HEK293 (cell line): ENCODE data around the gene RRP15.

ENCODE experiments used
- EGR2 ChIP-seq: fragments of 450-650 bp; formaldehyde crosslinking; IDR thresholded peaks from 2 replicates; pipeline ENCODE4 v1.5.1; 2016; ENCODE audit warnings: low read depth, missing biosample characterization, missing genetic modification characterization
- KLF10 ChIP-seq: fragments of 450-650 bp; IDR thresholded peaks from 2 replicates; pipeline ENCODE4 v1.5.1; 2018; ENCODE audit warnings: missing biosample characterization, mild to moderate bottlenecking, missing genetic modification characterization
- KLF7 ChIP-seq: fragments of 450-650 bp; formaldehyde crosslinking; IDR thresholded peaks from 2 replicates; pipeline ENCODE4 v1.5.1; 2016; ENCODE audit warnings: missing biosample characterization, missing genetic modification characterization, borderline replicate concordance
- MZF1 ChIP-seq: fragments of 450-650 bp; formaldehyde crosslinking; IDR thresholded peaks from 2 replicates; pipeline ENCODE4 v1.5.1; 2017; ENCODE audit warnings: missing biosample characterization, missing genetic modification characterization, borderline replicate concordance
- SALL2 ChIP-seq: fragments of 450-650 bp; formaldehyde crosslinking; IDR thresholded peaks from 2 replicates; pipeline ENCODE4 v1.5.0; 2017; ENCODE audit warnings: missing biosample characterization, mild to moderate bottlenecking, missing genetic modification characterization, borderline replicate concordance
- ZBTB17 ChIP-seq: fragments of 450-650 bp; formaldehyde crosslinking; IDR thresholded peaks from 2 replicates; pipeline ENCODE4 v1.5.1; 2016; ENCODE audit warnings: missing biosample characterization, missing genetic modification characterization
- ZBTB21 ChIP-seq: fragments of 450-650 bp; formaldehyde crosslinking; IDR thresholded peaks from 2 replicates; pipeline ENCODE4 v1.5.1; 2017; ENCODE audit warnings: missing biosample characterization, missing genetic modification characterization
- ZFP37 ChIP-seq: fragments of 450-650 bp; formaldehyde crosslinking; IDR thresholded peaks from 2 replicates; pipeline ENCODE4 v1.5.1; 2016; ENCODE audit warnings: missing biosample characterization, missing genetic modification characterization
- ZIC2 ChIP-seq: fragments of 450-650 bp; formaldehyde crosslinking; IDR thresholded peaks from 2 replicates; pipeline ENCODE4 v1.5.1; 2016; ENCODE audit warnings: missing biosample characterization, missing genetic modification characterization
- ZNF112 ChIP-seq: fragments of 450-650 bp; formaldehyde crosslinking; IDR thresholded peaks from 2 replicates; pipeline ENCODE4 v1.5.0; 2017; ENCODE audit warnings: missing biosample characterization, missing genetic modification characterization
- ZNF146 ChIP-seq: fragments of 450-650 bp; formaldehyde crosslinking; IDR thresholded peaks from 2 replicates; pipeline ENCODE4 v1.5.1; 2016; ENCODE audit warnings: missing biosample characterization, missing genetic modification characterization
- ZNF157 ChIP-seq: fragments of 450-650 bp; formaldehyde crosslinking; IDR thresholded peaks from 2 replicates; pipeline ENCODE4 v1.5.1; 2016; ENCODE audit warnings: missing biosample characterization, missing genetic modification characterization
- ZNF2 ChIP-seq: fragments of 450-650 bp; formaldehyde crosslinking; IDR thresholded peaks from 2 replicates; pipeline ENCODE4 v1.5.1; 2016; ENCODE audit warnings: missing biosample characterization, missing genetic modification characterization
- ZNF214 ChIP-seq: fragments of 450-650 bp; formaldehyde crosslinking; IDR thresholded peaks from 2 replicates; pipeline ENCODE4 v1.5.1; 2017; ENCODE audit warnings: missing biosample characterization, mild to moderate bottlenecking, missing genetic modification characterization, borderline replicate concordance
- ZNF248 ChIP-seq: fragments of 450-650 bp; formaldehyde crosslinking; IDR thresholded peaks from 2 replicates; pipeline ENCODE4 v1.5.1; 2017; ENCODE audit warnings: missing biosample characterization, missing genetic modification characterization
- ZNF335 ChIP-seq: fragments of 450-650 bp; formaldehyde crosslinking; conservative IDR thresholded peaks from 2 replicates; pipeline ENCODE4 v1.5.1; 2016; ENCODE audit warnings: missing biosample characterization, missing genetic modification characterization
- ZNF341 ChIP-seq: fragments of 450-650 bp; formaldehyde crosslinking; IDR thresholded peaks from 2 replicates; pipeline ENCODE4; 2016; ENCODE audit warnings: low read depth, missing biosample characterization, missing genetic modification characterization
- ZNF660 ChIP-seq: fragments of 450-650 bp; IDR thresholded peaks from 2 replicates; pipeline ENCODE4 v1.5.1; 2018; ENCODE audit warnings: missing biosample characterization, mild to moderate bottlenecking, missing genetic modification characterization
- ZNF664 ChIP-seq: fragments of 450-650 bp; formaldehyde crosslinking; IDR thresholded peaks from 2 replicates; pipeline ENCODE4 v1.5.1; 2016; ENCODE audit warnings: missing biosample characterization, missing genetic modification characterization
- ZNF76 ChIP-seq: fragments of 450-650 bp; formaldehyde crosslinking; IDR thresholded peaks from 2 replicates; pipeline ENCODE4; 2016; ENCODE audit warnings: low read depth, missing biosample characterization, missing genetic modification characterization, borderline replicate concordance
- TF ChIP-seq, protein P1 (sequence below): fragments of 450-650 bp; formaldehyde crosslinking; IDR thresholded peaks from 2 replicates; pipeline ENCODE4 v1.5.1; 2016; ENCODE audit warnings: missing biosample characterization, missing genetic modification characterization, borderline replicate concordance
- TF ChIP-seq, protein P2 (sequence below): fragments of 450-650 bp; formaldehyde crosslinking; IDR thresholded peaks from 2 replicates; pipeline ENCODE4 v1.5.1; 2017; ENCODE audit warnings: missing biosample characterization, missing genetic modification characterization
- TF ChIP-seq, protein P3 (sequence below): fragments of 450-650 bp; formaldehyde crosslinking; IDR thresholded peaks from 2 replicates; pipeline ENCODE4 v1.5.1; 2016; ENCODE audit warnings: missing biosample characterization, missing genetic modification characterization
- TF ChIP-seq, protein P4 (sequence below): fragments of 450-650 bp; formaldehyde crosslinking; IDR thresholded peaks from 2 replicates; pipeline ENCODE4 v1.5.1; 2016; ENCODE audit warnings: missing biosample characterization, missing genetic modification characterization, borderline replicate concordance
- TF ChIP-seq, protein P5 (sequence below): fragments of 450-650 bp; formaldehyde crosslinking; IDR thresholded peaks from 2 replicates; pipeline ENCODE4 v1.5.1; 2017; ENCODE audit warnings: missing biosample characterization, missing genetic modification characterization
- TF ChIP-seq, protein P6 (sequence below): fragments of 450-650 bp; formaldehyde crosslinking; IDR thresholded peaks from 2 replicates; pipeline ENCODE4 v1.5.1; 2016; ENCODE audit warnings: missing biosample characterization, missing genetic modification characterization

Gene RRP15

DNA sequence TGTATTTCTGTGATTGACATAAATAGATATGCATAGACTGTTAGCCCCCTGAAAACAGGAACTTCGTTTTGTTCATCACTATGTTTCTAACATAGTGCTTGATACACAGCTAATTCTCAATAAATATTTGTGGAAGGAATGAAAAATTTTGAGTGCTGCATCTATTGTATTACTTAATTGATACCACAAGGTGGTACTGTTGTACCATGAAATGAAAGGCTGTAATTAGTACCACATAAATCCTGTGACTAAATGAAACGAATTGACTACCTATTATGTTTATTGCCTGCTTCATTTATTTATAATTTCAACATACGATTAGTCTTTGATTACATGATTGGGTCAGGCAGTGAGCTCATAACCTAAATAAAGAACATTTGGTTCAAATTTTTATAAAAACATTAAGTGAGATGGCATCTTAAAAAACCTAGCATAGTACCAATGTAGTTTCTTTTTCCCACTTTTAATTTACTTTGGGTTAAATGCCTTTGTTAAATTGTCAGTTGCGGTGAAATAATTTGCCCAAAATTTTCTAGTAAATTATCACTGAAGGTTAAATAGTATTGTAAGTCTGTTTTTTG, 45.0 kb downstream of the RRP15 start (continued):
- TF ChIP-seq, protein P1, sequence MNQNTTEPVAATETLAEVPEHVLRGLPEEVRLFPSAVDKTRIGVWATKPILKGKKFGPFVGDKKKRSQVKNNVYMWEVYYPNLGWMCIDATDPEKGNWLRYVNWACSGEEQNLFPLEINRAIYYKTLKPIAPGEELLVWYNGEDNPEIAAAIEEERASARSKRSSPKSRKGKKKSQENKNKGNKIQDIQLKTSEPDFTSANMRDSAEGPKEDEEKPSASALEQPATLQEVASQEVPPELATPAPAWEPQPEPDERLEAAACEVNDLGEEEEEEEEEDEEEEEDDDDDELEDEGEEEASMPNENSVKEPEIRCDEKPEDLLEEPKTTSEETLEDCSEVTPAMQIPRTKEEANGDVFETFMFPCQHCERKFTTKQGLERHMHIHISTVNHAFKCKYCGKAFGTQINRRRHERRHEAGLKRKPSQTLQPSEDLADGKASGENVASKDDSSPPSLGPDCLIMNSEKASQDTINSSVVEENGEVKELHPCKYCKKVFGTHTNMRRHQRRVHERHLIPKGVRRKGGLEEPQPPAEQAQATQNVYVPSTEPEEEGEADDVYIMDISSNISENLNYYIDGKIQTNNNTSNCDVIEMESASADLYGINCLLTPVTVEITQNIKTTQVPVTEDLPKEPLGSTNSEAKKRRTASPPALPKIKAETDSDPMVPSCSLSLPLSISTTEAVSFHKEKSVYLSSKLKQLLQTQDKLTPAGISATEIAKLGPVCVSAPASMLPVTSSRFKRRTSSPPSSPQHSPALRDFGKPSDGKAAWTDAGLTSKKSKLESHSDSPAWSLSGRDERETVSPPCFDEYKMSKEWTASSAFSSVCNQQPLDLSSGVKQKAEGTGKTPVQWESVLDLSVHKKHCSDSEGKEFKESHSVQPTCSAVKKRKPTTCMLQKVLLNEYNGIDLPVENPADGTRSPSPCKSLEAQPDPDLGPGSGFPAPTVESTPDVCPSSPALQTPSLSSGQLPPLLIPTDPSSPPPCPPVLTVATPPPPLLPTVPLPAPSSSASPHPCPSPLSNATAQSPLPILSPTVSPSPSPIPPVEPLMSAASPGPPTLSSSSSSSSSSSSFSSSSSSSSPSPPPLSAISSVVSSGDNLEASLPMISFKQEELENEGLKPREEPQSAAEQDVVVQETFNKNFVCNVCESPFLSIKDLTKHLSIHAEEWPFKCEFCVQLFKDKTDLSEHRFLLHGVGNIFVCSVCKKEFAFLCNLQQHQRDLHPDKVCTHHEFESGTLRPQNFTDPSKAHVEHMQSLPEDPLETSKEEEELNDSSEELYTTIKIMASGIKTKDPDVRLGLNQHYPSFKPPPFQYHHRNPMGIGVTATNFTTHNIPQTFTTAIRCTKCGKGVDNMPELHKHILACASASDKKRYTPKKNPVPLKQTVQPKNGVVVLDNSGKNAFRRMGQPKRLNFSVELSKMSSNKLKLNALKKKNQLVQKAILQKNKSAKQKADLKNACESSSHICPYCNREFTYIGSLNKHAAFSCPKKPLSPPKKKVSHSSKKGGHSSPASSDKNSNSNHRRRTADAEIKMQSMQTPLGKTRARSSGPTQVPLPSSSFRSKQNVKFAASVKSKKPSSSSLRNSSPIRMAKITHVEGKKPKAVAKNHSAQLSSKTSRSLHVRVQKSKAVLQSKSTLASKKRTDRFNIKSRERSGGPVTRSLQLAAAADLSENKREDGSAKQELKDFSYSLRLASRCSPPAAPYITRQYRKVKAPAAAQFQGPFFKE (tag by site-specific recombination): no peak
- TF ChIP-seq ZNF146 (tag by site-specific recombination) (no peak), ZNF112 (tag by site-specific recombination) (no peak), KLF7 (tag by site-specific recombination) (no peak), KLF10 (tag by site-specific recombination) (no peak), ZNF335 (peak; percentile 27; the same call in 1 of the 2 replicates), ZNF341 (tag by site-specific recombination) (no peak), ZNF660 (tag by site-specific recombination) (peak; percentile 59; the same call in 1 of the 2 replicates), ZIC2 (tag by site-specific recombination) (no peak), ZNF157 (no peak), ZNF2 (no peak), ZNF76 (tag by site-specific recombination) (no peak), ZNF664 (tag by site-specific recombination) (peak; percentile 97), SALL2 (tag by site-specific recombination) (no peak), ZBTB21 (tag by site-specific recombination) (no peak), MZF1 (no peak), ZBTB17 (tag by site-specific recombination) (no peak), ZFP37 (tag by site-specific recombination) (no peak), ZNF214 (tag by site-specific recombination) (no peak), ZNF248 (tag by site-specific recombination) (no peak), EGR2 (no peak)
- TF ChIP-seq, protein P2, sequence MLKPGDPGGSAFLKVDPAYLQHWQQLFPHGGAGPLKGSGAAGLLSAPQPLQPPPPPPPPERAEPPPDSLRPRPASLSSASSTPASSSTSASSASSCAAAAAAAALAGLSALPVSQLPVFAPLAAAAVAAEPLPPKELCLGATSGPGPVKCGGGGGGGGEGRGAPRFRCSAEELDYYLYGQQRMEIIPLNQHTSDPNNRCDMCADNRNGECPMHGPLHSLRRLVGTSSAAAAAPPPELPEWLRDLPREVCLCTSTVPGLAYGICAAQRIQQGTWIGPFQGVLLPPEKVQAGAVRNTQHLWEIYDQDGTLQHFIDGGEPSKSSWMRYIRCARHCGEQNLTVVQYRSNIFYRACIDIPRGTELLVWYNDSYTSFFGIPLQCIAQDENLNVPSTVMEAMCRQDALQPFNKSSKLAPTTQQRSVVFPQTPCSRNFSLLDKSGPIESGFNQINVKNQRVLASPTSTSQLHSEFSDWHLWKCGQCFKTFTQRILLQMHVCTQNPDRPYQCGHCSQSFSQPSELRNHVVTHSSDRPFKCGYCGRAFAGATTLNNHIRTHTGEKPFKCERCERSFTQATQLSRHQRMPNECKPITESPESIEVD (tag by site-specific recombination): peak; percentile 44
- TF ChIP-seq, protein P3, sequence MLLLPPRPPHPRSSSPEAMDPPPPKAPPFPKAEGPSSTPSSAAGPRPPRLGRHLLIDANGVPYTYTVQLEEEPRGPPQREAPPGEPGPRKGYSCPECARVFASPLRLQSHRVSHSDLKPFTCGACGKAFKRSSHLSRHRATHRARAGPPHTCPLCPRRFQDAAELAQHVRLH: no peak
- TF ChIP-seq, protein P4, sequence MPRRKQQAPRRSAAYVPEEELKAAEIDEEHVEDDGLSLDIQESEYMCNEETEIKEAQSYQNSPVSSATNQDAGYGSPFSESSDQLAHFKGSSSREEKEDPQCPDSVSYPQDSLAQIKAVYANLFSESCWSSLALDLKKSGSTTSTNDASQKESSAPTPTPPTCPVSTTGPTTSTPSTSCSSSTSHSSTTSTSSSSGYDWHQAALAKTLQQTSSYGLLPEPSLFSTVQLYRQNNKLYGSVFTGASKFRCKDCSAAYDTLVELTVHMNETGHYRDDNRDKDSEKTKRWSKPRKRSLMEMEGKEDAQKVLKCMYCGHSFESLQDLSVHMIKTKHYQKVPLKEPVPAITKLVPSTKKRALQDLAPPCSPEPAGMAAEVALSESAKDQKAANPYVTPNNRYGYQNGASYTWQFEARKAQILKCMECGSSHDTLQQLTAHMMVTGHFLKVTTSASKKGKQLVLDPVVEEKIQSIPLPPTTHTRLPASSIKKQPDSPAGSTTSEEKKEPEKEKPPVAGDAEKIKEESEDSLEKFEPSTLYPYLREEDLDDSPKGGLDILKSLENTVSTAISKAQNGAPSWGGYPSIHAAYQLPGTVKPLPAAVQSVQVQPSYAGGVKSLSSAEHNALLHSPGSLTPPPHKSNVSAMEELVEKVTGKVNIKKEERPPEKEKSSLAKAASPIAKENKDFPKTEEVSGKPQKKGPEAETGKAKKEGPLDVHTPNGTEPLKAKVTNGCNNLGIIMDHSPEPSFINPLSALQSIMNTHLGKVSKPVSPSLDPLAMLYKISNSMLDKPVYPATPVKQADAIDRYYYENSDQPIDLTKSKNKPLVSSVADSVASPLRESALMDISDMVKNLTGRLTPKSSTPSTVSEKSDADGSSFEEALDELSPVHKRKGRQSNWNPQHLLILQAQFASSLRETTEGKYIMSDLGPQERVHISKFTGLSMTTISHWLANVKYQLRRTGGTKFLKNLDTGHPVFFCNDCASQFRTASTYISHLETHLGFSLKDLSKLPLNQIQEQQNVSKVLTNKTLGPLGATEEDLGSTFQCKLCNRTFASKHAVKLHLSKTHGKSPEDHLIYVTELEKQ (tag by site-specific recombination): no peak
- TF ChIP-seq, protein P5, sequence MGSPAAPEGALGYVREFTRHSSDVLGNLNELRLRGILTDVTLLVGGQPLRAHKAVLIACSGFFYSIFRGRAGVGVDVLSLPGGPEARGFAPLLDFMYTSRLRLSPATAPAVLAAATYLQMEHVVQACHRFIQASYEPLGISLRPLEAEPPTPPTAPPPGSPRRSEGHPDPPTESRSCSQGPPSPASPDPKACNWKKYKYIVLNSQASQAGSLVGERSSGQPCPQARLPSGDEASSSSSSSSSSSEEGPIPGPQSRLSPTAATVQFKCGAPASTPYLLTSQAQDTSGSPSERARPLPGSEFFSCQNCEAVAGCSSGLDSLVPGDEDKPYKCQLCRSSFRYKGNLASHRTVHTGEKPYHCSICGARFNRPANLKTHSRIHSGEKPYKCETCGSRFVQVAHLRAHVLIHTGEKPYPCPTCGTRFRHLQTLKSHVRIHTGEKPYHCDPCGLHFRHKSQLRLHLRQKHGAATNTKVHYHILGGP (tag by site-specific recombination): no peak
- TF ChIP-seq, protein P6, sequence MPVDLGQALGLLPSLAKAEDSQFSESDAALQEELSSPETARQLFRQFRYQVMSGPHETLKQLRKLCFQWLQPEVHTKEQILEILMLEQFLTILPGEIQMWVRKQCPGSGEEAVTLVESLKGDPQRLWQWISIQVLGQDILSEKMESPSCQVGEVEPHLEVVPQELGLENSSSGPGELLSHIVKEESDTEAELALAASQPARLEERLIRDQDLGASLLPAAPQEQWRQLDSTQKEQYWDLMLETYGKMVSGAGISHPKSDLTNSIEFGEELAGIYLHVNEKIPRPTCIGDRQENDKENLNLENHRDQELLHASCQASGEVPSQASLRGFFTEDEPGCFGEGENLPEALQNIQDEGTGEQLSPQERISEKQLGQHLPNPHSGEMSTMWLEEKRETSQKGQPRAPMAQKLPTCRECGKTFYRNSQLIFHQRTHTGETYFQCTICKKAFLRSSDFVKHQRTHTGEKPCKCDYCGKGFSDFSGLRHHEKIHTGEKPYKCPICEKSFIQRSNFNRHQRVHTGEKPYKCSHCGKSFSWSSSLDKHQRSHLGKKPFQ (tag by site-specific recombination): no peak
